ENCODE data around the gene TRPV6. TPM values are rescaled to one million over a fixed set of nuclear protein-coding genes. Genes with fewer than 3 reads are reported as not detected.

The TRPV6 gene
- total and polyA plus RNA-seq, 2 donors (not counting 1 experiment from before 2014, with no cell fraction given): not detected

- TF ChIP-seq CTCF (conservative IDR thresholded peaks at IDR 0.05 in 1 of 2, IDR thresholded peaks at IDR 0.05 in 1 of 2; ENCODE audit: low read depth in 1 of 2, low read length in 2 of 2) (no peak), EZH2 (IDR thresholded peaks at IDR 0.05; ENCODE audit: low read length, missing control alignments) (no peak)
- H4K20me1 ChIP-seq (ENCODE audit: control insufficient read depth, extremely low read depth, insufficient read depth, low read length): no peaks in the 10 kb centered on the region
- no peaks in the 10 kb centered on the region for H3K4me1 ChIP-seq (ENCODE audit: control insufficient read depth, extremely low read depth, insufficient read depth, low read length)
- H3K4me2 ChIP-seq (ENCODE audit: extremely low read depth, insufficient read depth, low read length): no peak overlapping the region
- H2AFZ ChIP-seq (ENCODE audit: low read length): no peak overlapping the region
- H3K36me3 ChIP-seq (ENCODE audit: control insufficient read depth, insufficient read depth, low read length): no peaks in the 10 kb centered on the region
- H3K79me2 ChIP-seq (ENCODE audit: control insufficient read depth, insufficient read depth, low read length): no peaks in the 10 kb centered on the region
- no peak for DNase-seq (ENCODE audit: low read depth in 2 of 2)
- H3K4me3 ChIP-seq (replicated peaks in 1 of 4; ENCODE audit: control extremely low read depth in 1 of 4, insufficient read depth in 1 of 4, low read depth in 3 of 4, low read length in 4 of 4): no peak overlapping the region
- H3K9me3 ChIP-seq (ENCODE audit: control insufficient read depth, insufficient read depth, low read depth, low read length): no peaks in the 10 kb centered on the region
- no peaks in the 10 kb centered on the region for H3K27me3 ChIP-seq (ENCODE audit: control insufficient read depth, insufficient read depth, low read length)
- H3K9ac ChIP-seq (ENCODE audit: insufficient read depth, low read length): no peak overlapping the region
- H3K27ac ChIP-seq (ENCODE audit: insufficient read depth, low read length): no peak overlapping the region
Measured at GRCh38 chr7:142870147-142870559, 15.4 kb downstream of the TRPV6 start.

GRCh38 chr7:142869434-142869833, 16.1 kb downstream of the TRPV6 start:
- H3K27me3 ChIP-seq (ENCODE audit: control insufficient read depth, insufficient read depth, low read length): no peaks in the 10 kb centered on the region

DNA sequence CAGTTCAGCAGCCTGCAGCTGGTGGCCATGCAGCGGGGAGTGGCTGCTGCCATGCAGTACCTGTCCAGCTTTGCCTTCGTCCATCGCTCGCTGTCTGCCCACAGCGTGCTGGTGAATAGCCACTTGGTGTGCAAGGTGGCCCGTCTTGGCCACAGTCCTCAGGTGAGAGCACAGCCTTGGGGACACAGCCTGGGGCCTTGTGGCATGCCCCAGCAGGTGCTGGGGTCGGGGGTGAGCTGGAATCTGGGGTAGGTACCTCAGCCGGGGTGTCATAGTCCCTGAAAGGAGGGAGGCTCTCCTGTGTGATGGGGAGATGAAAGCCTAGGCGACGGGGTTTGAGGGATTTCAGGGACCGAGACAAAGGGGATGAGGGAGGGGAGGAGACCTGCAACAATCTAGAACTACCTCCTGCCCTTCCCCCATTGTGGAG, 16.5 kb downstream of the TRPV6 start:
- no peak overlapping the region for H2AFZ ChIP-seq (ENCODE audit: low read length)
- no peaks in the 10 kb centered on the region for H4K20me1 ChIP-seq (ENCODE audit: control insufficient read depth, extremely low read depth, insufficient read depth, low read length)
- H3K4me2 ChIP-seq (ENCODE audit: extremely low read depth, insufficient read depth, low read length): no peak overlapping the region
- H3K4me3 ChIP-seq (replicated peaks in 1 of 4; ENCODE audit: control extremely low read depth in 1 of 4, insufficient read depth in 1 of 4, low read depth in 3 of 4, low read length in 4 of 4): no peak overlapping the region
- no peak overlapping the region for H3K9ac ChIP-seq (ENCODE audit: insufficient read depth, low read length)
- H3K79me2 ChIP-seq (ENCODE audit: control insufficient read depth, insufficient read depth, low read length): no peaks in the 10 kb centered on the region
- H3K27ac ChIP-seq (ENCODE audit: insufficient read depth, low read length): no peak overlapping the region
- no peaks in the 10 kb centered on the region for H3K36me3 ChIP-seq (ENCODE audit: control insufficient read depth, insufficient read depth, low read length)
- no peaks in the 10 kb centered on the region for H3K9me3 ChIP-seq (ENCODE audit: control insufficient read depth, insufficient read depth, low read depth, low read length)
- no peak for DNase-seq (ENCODE audit: low read depth in 2 of 2)
- no peaks in the 10 kb centered on the region for H3K27me3 ChIP-seq (ENCODE audit: control insufficient read depth, insufficient read depth, low read length)
- TF ChIP-seq CTCF (conservative IDR thresholded peaks at IDR 0.05 in 1 of 2, IDR thresholded peaks at IDR 0.05 in 1 of 2; ENCODE audit: low read depth in 1 of 2, low read length in 2 of 2) (no peak), EZH2 (IDR thresholded peaks at IDR 0.05; ENCODE audit: low read length, missing control alignments) (no peak)
- H3K4me1 ChIP-seq (ENCODE audit: control insufficient read depth, extremely low read depth, insufficient read depth, low read length): no peaks in the 10 kb centered on the region

More at GRCh38 chr7:142869434-142869833, 16.1 kb downstream of the TRPV6 start:
- DNase-seq (ENCODE audit: low read depth in 2 of 2): no peak
- H3K79me2 ChIP-seq (ENCODE audit: control insufficient read depth, insufficient read depth, low read length): no peaks in the 10 kb centered on the region
- H3K27ac ChIP-seq (ENCODE audit: insufficient read depth, low read length): no peak overlapping the region
- no peak overlapping the region for H3K9ac ChIP-seq (ENCODE audit: insufficient read depth, low read length)
- H4K20me1 ChIP-seq (ENCODE audit: control insufficient read depth, extremely low read depth, insufficient read depth, low read length): no peaks in the 10 kb centered on the region
- H3K4me1 ChIP-seq (ENCODE audit: control insufficient read depth, extremely low read depth, insufficient read depth, low read length): no peaks in the 10 kb centered on the region
- TF ChIP-seq EZH2 (IDR thresholded peaks at IDR 0.05; ENCODE audit: low read length, missing control alignments) (no peak), CTCF (conservative IDR thresholded peaks at IDR 0.05 in 1 of 2, IDR thresholded peaks at IDR 0.05 in 1 of 2; ENCODE audit: low read depth in 1 of 2, low read length in 2 of 2) (no peak)
- no peak overlapping the region for H3K4me3 ChIP-seq (replicated peaks in 1 of 4; ENCODE audit: control extremely low read depth in 1 of 4, insufficient read depth in 1 of 4, low read depth in 3 of 4, low read length in 4 of 4)
- H3K4me2 ChIP-seq (ENCODE audit: extremely low read depth, insufficient read depth, low read length): no peak overlapping the region
- no peak overlapping the region for H2AFZ ChIP-seq (ENCODE audit: low read length)
- H3K9me3 ChIP-seq (ENCODE audit: control insufficient read depth, insufficient read depth, low read depth, low read length): no peaks in the 10 kb centered on the region
- no peaks in the 10 kb centered on the region for H3K36me3 ChIP-seq (ENCODE audit: control insufficient read depth, insufficient read depth, low read length)

All from fibroblast of lung (primary cell).